Activated B cell treated with CpG ODN at 0.5 μM for 24 hours (primary cell): ENCODE measurements around the gene C12orf56. TPM values are rescaled to one million over a fixed set of nuclear protein-coding genes. Genes with fewer than 3 reads are reported as not detected.

ENCODE experiments used
- ATAC-seq: fragments of 200-7000 bp; cut with Tn5 transposase; one replicate; pipeline ENCODE4 v1.10.0; 2021; ENCODE audit warnings: low read depth, mild to moderate bottlenecking, moderate library complexity
- CTCF ChIA-PET: fragments of 350-600 bp; sonication (Branson Sonifier 250); formaldehyde crosslinking; loops from one replicate; lab custom pipeline; 2021; ENCODE audit warnings: antibody characterized with exemption; lab: Charles Lee
- POLR2A ChIA-PET: fragments of 350-600 bp; sonication (Branson Sonifier 250); formaldehyde crosslinking; loops from one replicate; lab custom pipeline; 2021; ENCODE audit warnings: antibody characterized with exemption; lab: Charles Lee
- DNase-seq: peaks from one replicate; pipeline ENCODE4 v3.0.0; 2022
- H3K27ac Mint-ChIP-seq: one replicate; pipeline ENCODE4 v1.8.0; 2020; ENCODE audit warnings: mixed read lengths
- H3K27me3 Mint-ChIP-seq: one replicate; pipeline ENCODE4 v1.8.0; 2021; ENCODE audit warnings: mixed read lengths
- H3K36me3 Mint-ChIP-seq: one replicate; pipeline ENCODE4 v1.8.0; 2021; ENCODE audit warnings: low read depth, mixed read lengths
- H3K4me1 Mint-ChIP-seq: one replicate; pipeline ENCODE4 v1.8.0; 2021; ENCODE audit warnings: mixed read lengths
- H3K4me3 Mint-ChIP-seq: one replicate; pipeline ENCODE4 v1.8.0; 2020; ENCODE audit warnings: mild to moderate bottlenecking, mixed read lengths
- H3K9me3 Mint-ChIP-seq: one replicate; pipeline ENCODE4 v1.8.0; 2020; ENCODE audit warnings: mixed read lengths
- CTCF ChIP-seq: fragments of 200-600 bp; IDR thresholded peaks from one replicate; pipeline ENCODE4 v1.8.0; 2022; ENCODE audit warnings: antibody characterized with exemption, mild to moderate bottlenecking
- intact Hi-C: fragments of 100-400 bp; cut with micrococcal nuclease; formaldehyde crosslinking; loops from one replicate; pipeline ENCODE4 v1.15.1; 2024
- total RNA-seq: library from RNA; stranded (reverse); gene quantifications from 2 replicates; pipeline ENCODE4 v1.2.3, GENCODE V29; 2022

Gene C12orf56
- total RNA-seq, 1 donor from 2014 or later, result not detected

GRCh38 chr12:64412459-64412858, 21.9 kb upstream of the C12orf56 start:
- Mint-ChIP-seq H3K4me3 (no peak overlapping the region), H3K36me3 (peaks cover 64% of the 10 kb centered on the region), H3K27me3 (no peaks in the 10 kb centered on the region), H3K27ac (no peak overlapping the region), H3K9me3 (no peaks in the 10 kb centered on the region), H3K4me1 (no peaks in the 10 kb centered on the region)
- no peak for ATAC-seq
- no peak for TF ChIP-seq CTCF
- intact Hi-C loops, result no loop called here
- ChIA-PET CTCF (no interaction called here), POLR2A (no interaction called here)
- DNase-seq, result no peak

- intact Hi-C loops, result no loop called here
- no peak overlapping the region for H3K27ac Mint-ChIP-seq
- no peak for TF ChIP-seq CTCF
- H3K36me3 Mint-ChIP-seq, result peaks cover 55% of the 10 kb centered on the region
- ChIA-PET POLR2A (no interaction called here), CTCF (no interaction called here)
- DNase-seq, result no peak
- no peaks in the 10 kb centered on the region for H3K27me3 Mint-ChIP-seq
- peaks cover 5% of the 10 kb centered on the region for H3K4me1 Mint-ChIP-seq
- H3K9me3 Mint-ChIP-seq, result no peaks in the 10 kb centered on the region
- no peak overlapping the region for H3K4me3 Mint-ChIP-seq
- ATAC-seq, result no peak
These were observed 20.9 kb upstream of the C12orf56 start for GRCh38 chr12:64411427-64411826.

DNA sequence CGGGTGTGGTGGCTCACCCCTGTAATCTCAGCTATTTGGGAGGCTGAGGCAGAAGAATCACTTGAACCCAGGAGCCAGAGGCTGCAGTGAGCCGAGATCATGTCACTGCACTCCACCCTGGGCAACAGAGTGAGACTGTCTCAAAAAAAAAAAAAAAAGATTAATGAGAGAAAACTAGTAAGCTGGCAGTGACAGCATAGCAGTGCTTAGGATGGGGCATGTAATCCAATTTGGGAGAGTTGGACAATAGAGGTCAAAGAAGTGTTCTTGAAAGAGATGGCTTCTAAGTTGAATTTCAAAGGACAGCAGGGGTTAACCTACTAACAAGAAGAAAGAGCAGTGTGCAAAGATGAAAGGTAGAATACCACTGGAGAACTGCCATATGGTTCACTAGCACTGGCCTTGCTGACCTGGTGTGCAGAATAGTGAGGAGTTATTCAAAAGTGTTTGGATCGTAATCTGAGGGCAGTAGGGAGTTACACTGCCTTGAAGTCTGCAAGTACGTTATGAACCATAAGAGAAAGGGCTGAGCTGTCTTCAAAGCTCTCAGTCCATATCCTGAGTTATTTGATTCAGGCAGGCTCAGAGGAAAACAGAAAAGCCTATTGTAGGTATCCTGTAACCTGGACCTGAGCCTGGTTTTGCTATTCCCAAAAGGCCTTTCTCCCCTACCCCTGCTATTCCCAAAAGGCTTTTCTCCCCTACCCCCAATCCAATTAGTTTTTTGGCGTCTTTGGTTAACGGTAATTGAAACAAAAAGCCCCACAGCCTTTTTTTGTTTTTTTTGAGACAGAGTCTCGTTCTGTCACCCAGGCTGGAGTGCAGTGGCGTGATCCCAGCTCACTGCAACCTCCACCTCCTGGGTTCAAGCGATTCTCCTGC, 17.0 kb upstream of the C12orf56 start:
- CTCF ChIA-PET, result no interaction called here
- H3K36me3 Mint-ChIP-seq, result peaks cover 31% of the 10 kb centered on the region
- DNase-seq, result no peak
- no peak for ATAC-seq
- H3K9me3 Mint-ChIP-seq, result no peaks in the 10 kb centered on the region
- H3K4me1 Mint-ChIP-seq, result peaks cover 16% of the 10 kb centered on the region
- no peak for TF ChIP-seq CTCF
- POLR2A ChIA-PET, result interaction anchor here (0.7 kb wide), 1 partner anchor 341 kb away, joined by 4 read pairs; no protein-coding TSS in a partner anchor
- H3K27ac Mint-ChIP-seq, result no peak overlapping the region
- no peak overlapping the region for H3K4me3 Mint-ChIP-seq
- intact Hi-C loops, result loop anchor here (5.0 kb wide), 1 partner anchor 1940 kb away; the partner anchor contains the start of gene MON2
- H3K27me3 Mint-ChIP-seq, result no peaks in the 10 kb centered on the region

DNA sequence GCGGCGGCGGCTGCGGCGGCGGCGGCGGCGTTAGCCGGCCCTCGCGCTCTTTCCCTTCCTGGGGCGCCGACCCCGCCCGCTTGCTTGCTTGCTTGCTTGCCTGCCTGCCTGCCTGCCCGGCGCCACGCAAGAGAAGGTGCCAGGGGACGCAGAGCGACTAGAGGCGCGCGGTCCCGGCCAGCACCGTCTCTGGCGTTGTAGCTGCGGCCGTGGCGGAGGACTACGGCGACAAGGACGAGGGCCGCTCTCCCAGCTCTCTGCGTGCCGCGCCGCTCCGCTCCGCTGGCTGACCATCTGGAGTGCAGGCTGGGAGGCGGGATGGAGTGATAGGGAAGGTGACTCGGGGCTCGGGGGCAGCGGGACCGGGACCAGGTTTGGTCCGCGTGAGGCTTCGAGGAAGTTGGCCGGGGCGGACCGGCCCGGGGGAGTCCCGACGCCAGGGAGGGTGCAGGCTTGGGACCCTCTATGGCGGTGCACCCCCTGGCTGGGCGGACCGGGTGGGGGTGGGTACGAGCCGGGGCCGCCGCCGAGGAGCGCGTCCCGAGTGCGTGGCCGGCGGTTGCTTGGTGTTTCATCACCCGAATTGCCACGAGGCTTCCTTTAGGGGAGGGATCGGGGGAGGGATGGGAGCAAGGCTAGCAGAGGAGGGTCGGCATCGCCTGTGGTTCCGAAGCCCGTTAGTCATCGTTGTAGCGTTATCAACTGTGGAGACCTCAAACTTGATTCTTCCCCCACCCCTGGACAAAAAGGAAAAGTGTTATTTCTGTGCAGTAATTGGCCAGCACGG, 14.1 kb upstream of the C12orf56 start:
- CTCF ChIA-PET, result no interaction called here

More for the DNA sequence above, 14.1 kb upstream of the C12orf56 start:
- ATAC-seq, result peak; percentile 29
- Mint-ChIP-seq H3K27ac (peak overlapping the region; percentile 96), H3K4me1 (peaks cover 16% of the 10 kb centered on the region), H3K27me3 (peaks cover 3% of the 10 kb centered on the region), H3K4me3 (peak overlapping the region; percentile 96), H3K36me3 (peaks cover 10% of the 10 kb centered on the region), H3K9me3 (no peaks in the 10 kb centered on the region)
- TF ChIP-seq CTCF, result no peak
- DNase-seq, result no peak
- POLR2A ChIA-PET, result interaction anchor here (0.6 to 1.5 kb wide), 8 partner anchors 46 to 1801 kb away, joined by 3 to 6 read pairs (median 4); partner anchors contain the start of genes KICS2 and LEMD3
- intact Hi-C loops, result loop anchor here (1.0 to 5.0 kb wide), 9 partner anchors 48 to 1937 kb away; partner anchors contain the start of genes GNS, KICS2, LEMD3 and MON2
